GM12865 (cell line): Measurements from ENCODE around the gene NACC2.
A peak's percentile ranks its signal among the peaks of the same experiment; 100 is the strongest.

Source experiments
- DNase-seq: peaks from one replicate; pipeline ENCODE4 v3.0.0; 2010; ENCODE audit warnings: low read depth
- H3K4me3 ChIP-seq: 2 replicates; pipeline ENCODE4 v1.5.1; 2011; ENCODE audit warnings: mild to moderate bottlenecking, low read depth, low read length, control low read depth
- CTCF ChIP-seq: IDR thresholded peaks from 2 replicates; pipeline ENCODE4 v1.5.1; 2011; ENCODE audit warnings: low read length, control low read depth, low read depth, inconsistent platforms; ENCODE audit not compliant: insufficient read depth; ENCODE audit errors: missing control alignments

Gene NACC2

GRCh38 chr9:136090768-136091581 lies 4.1 kb downstream of the NACC2 start:
- no peak for TF ChIP-seq CTCF
- DNase-seq, result no peak
- H3K4me3 ChIP-seq, result no peak overlapping the region

GRCh38 chr9:136090056-136090735 lies 4.9 kb downstream of the NACC2 start:
- DNase-seq, result no peak
- no peak overlapping the region for H3K4me3 ChIP-seq
- TF ChIP-seq CTCF, result no peak

- H3K4me3 ChIP-seq, result no peak overlapping the region
- TF ChIP-seq CTCF, result peak; percentile 24
- DNase-seq, result peak; percentile 33
Measured at GRCh38 chr9:136089697-136090045, 5.4 kb downstream of the NACC2 start.

GRCh38 chr9:136088939-136089696 lies 6.0 kb downstream of the NACC2 start:
- no peak for DNase-seq
- TF ChIP-seq CTCF, result no peak
- no peak overlapping the region for H3K4me3 ChIP-seq

- DNase-seq, result no peak
- TF ChIP-seq CTCF, result no peak
- no peak overlapping the region for H3K4me3 ChIP-seq
Measured at GRCh38 chr9:136088481-136088938, 6.6 kb downstream of the NACC2 start.

- H3K4me3 ChIP-seq, result no peak overlapping the region
- no peak for DNase-seq
- TF ChIP-seq CTCF, result no peak
Measured at GRCh38 chr9:136087741-136088480, 7.2 kb downstream of the NACC2 start.
